Esophagus squamous epithelium (tissue), 4 donors: Measurements from ENCODE around the gene ADCYAP1.

Experiments used
- CTCF ChIP-seq, 6 experiments: fragments of 450-650 bp in 4 of 6; fragments of 200-600 bp in 2 of 6; sonication (generic) in 2 of 6; IDR thresholded peaks; one replicate each; pipeline ENCODE4 v1.5.1; 2016 to 2019; ENCODE audit warnings: antibody characterized with exemption in 6 of 6, mild to moderate bottlenecking in 4 of 6, moderate library complexity in 4 of 6
- POLR2A ChIP-seq, 4 donors: fragments of 450-650 bp; IDR thresholded peaks; one replicate each; pipeline ENCODE4 v1.6.1; 2017; ENCODE audit warnings: antibody characterized with exemption in 4 of 4, mild to moderate bottlenecking in 4 of 4, moderate library complexity in 3 of 4

GRCh38 chr18:957829-958228 lies 53.2 kb downstream of the ADCYAP1 start:
- no peak for TF ChIP-seq POLR2A (IDR thresholded peaks at IDR 0.05)
- no peak for TF ChIP-seq CTCF (IDR thresholded peaks at IDR 0.05)
